Erythroblast (primary cell): ENCODE results near the gene CCNDBP1.

Experiments
- GATA1 ChIP-seq: IDR thresholded peaks from 2 replicates; pipeline ENCODE4 v1.6.1; 2011; ENCODE audit warnings: low read depth, mild to moderate bottlenecking, control low read depth, low read length, moderate library complexity
- POLR2A ChIP-seq: IDR thresholded peaks from 2 replicates; pipeline ENCODE4 v1.6.1; 2011; ENCODE audit warnings: mild to moderate bottlenecking, low read length

GRCh38 chr15:43215961-43216360 lies 30.8 kb downstream of the CCNDBP1 start:
- no peak for TF ChIP-seq POLR2A
- TF ChIP-seq GATA1 = no peak
